Omental fat pad (tissue), 4 donors: ENCODE data around the gene COX15. TPM values are rescaled to one million over a fixed set of nuclear protein-coding genes. Genes with fewer than 3 reads are reported as not detected.

Experiments used
- ATAC-seq: fragments of 150-250 bp; one replicate; pipeline ENCODE4 v1.9.1; 2016; ENCODE audit warnings: mild to moderate bottlenecking, moderate library complexity; ENCODE audit not compliant: low FRiP score
- DNase-seq: peaks from one replicate; pipeline ENCODE4 v3.0.0-alpha.2; 2019; ENCODE audit warnings: low spot score
- total RNA-seq, 4 donors: library from RNA; depleted of rRNA; stranded (reverse); fragments of >200 nt; gene quantifications; one replicate each; pipeline ENCODE4 v1.1.0, GENCODE V29; 2016
- TF ChIP-seq, protein P1 (sequence below), 3 donors: fragments of 450-650 bp; IDR thresholded peaks; one replicate each; pipeline ENCODE4 v1.5.1; 2016 to 2017; ENCODE audit warnings: antibody characterized with exemption in 3 of 3, mild to moderate bottlenecking in 3 of 3, moderate library complexity in 2 of 3

The COX15 gene
- total RNA-seq: 10 to 100 TPM; 16.8 to 37.7 (median 32.8) TPM

DNA sequence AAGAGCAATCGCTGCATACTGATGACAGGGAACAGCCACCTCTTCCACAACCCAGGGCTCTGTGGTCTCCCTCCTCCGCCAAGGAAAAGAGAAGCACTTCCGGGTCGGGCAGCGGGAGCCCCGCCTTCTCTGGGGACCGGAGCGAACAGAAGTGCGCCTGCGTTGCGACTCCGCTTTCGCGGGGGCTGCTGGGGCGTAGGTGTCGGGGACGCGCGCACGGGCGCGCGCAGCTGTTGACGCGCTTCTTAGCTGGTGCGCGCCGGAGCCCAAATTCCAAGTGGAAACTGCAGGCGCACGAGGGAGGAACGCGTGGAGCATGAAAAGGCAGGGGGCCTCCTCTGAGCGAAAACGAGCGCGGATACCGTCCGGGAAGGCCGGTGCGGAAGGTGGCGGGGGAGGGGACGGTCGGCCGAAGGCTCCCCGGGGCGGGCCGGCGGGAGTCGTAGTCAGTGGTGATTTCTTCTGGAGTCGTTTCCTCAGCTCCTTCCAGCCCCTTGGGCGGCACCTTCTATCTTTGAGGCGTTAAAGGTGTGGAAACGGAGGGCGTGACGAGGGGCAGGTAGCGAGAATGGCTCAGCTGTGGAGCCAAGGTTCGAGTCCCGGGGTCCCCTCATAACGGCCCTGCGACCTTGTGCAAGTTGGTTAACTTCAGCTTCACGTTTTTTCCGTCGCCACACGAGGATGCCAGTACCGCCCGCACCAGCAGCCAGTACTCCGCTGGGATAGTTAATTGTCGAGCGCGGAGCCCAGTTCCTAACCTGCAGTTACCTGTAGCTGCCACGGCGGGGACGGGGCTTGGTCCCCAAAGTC is at the start of gene COX15, which contains the start of gene CUTC:
COX15 (minus strand) TSS at position 95 of the 810 bp plus-strand sequence; CDS start at position 17, 78 bp downstream.
CUTC (plus strand) TSS at position 202 of the 810 bp plus-strand sequence; CDS start at position 317, 115 bp downstream.
- ATAC-seq: peak; percentile 96
- TF ChIP-seq, protein P1, sequence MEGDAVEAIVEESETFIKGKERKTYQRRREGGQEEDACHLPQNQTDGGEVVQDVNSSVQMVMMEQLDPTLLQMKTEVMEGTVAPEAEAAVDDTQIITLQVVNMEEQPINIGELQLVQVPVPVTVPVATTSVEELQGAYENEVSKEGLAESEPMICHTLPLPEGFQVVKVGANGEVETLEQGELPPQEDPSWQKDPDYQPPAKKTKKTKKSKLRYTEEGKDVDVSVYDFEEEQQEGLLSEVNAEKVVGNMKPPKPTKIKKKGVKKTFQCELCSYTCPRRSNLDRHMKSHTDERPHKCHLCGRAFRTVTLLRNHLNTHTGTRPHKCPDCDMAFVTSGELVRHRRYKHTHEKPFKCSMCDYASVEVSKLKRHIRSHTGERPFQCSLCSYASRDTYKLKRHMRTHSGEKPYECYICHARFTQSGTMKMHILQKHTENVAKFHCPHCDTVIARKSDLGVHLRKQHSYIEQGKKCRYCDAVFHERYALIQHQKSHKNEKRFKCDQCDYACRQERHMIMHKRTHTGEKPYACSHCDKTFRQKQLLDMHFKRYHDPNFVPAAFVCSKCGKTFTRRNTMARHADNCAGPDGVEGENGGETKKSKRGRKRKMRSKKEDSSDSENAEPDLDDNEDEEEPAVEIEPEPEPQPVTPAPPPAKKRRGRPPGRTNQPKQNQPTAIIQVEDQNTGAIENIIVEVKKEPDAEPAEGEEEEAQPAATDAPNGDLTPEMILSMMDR (IDR thresholded peaks at IDR 0.05): no peak

GRCh38 chr10:99779335-99779734 is 47.4 kb upstream of the COX15 start:
- peak; percentile 50 for ATAC-seq
- no peak for DNase-seq
- TF ChIP-seq, protein P1 (IDR thresholded peaks at IDR 0.05): no peak

More for the DNA sequence above, at the start of gene COX15, which contains the start of gene CUTC:
- DNase-seq: peak; percentile 84

GRCh38 chr10:99777918-99778714 is 46.2 kb upstream of the COX15 start:
- ATAC-seq: no peak
- DNase-seq: no peak
- TF ChIP-seq, protein P1 (IDR thresholded peaks at IDR 0.05): no peak

GRCh38 chr10:99775850-99776249 is 43.9 kb upstream of the COX15 start:
- TF ChIP-seq, protein P1 (IDR thresholded peaks at IDR 0.05): no peak
- ATAC-seq: peak; percentile 79
- DNase-seq: no peak

- ATAC-seq: no peak
- no peak for DNase-seq
- TF ChIP-seq, protein P1 (IDR thresholded peaks at IDR 0.05): no peak
Measured at GRCh38 chr10:99770408-99771045, 38.6 kb upstream of the COX15 start.

DNA sequence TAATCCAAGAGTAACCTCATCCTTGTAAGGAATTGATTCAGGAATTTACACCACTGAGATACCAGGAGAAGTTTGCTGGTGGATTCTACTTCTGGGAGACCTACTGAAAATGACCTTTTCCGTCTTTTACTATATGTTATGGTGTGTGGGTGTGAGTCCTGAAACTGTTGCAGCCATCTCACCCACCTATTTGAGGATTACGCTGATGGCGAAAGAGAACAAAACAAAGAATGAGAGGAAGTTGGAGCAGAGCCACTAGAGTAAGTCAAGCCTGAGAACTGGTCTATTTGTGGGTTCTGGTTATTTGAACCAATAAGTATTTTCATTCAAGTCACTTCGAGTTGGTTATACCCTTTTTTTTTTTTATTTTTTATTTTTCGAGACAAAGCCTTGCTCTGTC is 37.8 kb upstream of the COX15 start:
- no peak for DNase-seq
- no peak for ATAC-seq
- TF ChIP-seq, protein P1 (IDR thresholded peaks at IDR 0.05): no peak
